NAMALWA (cell line): ENCODE data around the gene BCL2L11.
A peak's percentile ranks its signal among the peaks of the same experiment; 100 is the strongest.

Experiments used
- DNase-seq: peaks from one replicate; pipeline ENCODE4 v3.0.0-alpha.2; 2015; ENCODE audit warnings: low spot score

The BCL2L11 gene

GRCh38 chr2:111191877-111192276 lies 71.2 kb downstream of the BCL2L11 start:
- DNase-seq: no peak

GRCh38 chr2:111192776-111193368 lies 72.2 kb downstream of the BCL2L11 start:
- DNase-seq: no peak

- DNase-seq: peak; percentile 22
Observed at GRCh38 chr2:111194835-111195621, 74.3 kb downstream of the BCL2L11 start.

GRCh38 chr2:111196435-111196834 lies 75.7 kb downstream of the BCL2L11 start:
- no peak for DNase-seq

GRCh38 chr2:111198701-111199100 lies 78.0 kb downstream of the BCL2L11 start:
- DNase-seq: no peak

- no peak for DNase-seq
Observed at GRCh38 chr2:111199840-111200239, 79.1 kb downstream of the BCL2L11 start.

- no peak for DNase-seq
Observed at GRCh38 chr2:111200333-111200881, 79.7 kb downstream of the BCL2L11 start.

- no peak for DNase-seq
Observed at GRCh38 chr2:111201214-111201613, 80.5 kb downstream of the BCL2L11 start.

- DNase-seq: no peak
Observed at GRCh38 chr2:111202266-111203040, 81.7 kb downstream of the BCL2L11 start.

- DNase-seq: no peak
Observed at GRCh38 chr2:111204706-111205105, 84.0 kb downstream of the BCL2L11 start.

GRCh38 chr2:111205774-111206173 lies 85.1 kb downstream of the BCL2L11 start:
- DNase-seq: no peak

GRCh38 chr2:111207851-111208250 lies 87.1 kb downstream of the BCL2L11 start:
- no peak for DNase-seq

GRCh38 chr2:111208639-111209038 lies 87.9 kb downstream of the BCL2L11 start:
- DNase-seq: no peak

GRCh38 chr2:111209045-111209514 lies 88.4 kb downstream of the BCL2L11 start:
- peak; percentile 43 for DNase-seq

- no peak for DNase-seq
Observed at GRCh38 chr2:111210036-111210435, 89.3 kb downstream of the BCL2L11 start.

GRCh38 chr2:111213877-111214276 lies 93.2 kb downstream of the BCL2L11 start:
- no peak for DNase-seq

- peak; percentile 22 for DNase-seq
Observed at GRCh38 chr2:111216811-111217652, 96.3 kb downstream of the BCL2L11 start.
